ENCODE measurements around the gene ELF3. TPM values are rescaled to one million over a fixed set of nuclear protein-coding genes. Genes with fewer than 3 reads are reported as not detected.

Gene ELF3
- total and polyA plus RNA-seq, 5 donors from 2014 or later = 1.0 TPM; not detected in 4

DNA sequence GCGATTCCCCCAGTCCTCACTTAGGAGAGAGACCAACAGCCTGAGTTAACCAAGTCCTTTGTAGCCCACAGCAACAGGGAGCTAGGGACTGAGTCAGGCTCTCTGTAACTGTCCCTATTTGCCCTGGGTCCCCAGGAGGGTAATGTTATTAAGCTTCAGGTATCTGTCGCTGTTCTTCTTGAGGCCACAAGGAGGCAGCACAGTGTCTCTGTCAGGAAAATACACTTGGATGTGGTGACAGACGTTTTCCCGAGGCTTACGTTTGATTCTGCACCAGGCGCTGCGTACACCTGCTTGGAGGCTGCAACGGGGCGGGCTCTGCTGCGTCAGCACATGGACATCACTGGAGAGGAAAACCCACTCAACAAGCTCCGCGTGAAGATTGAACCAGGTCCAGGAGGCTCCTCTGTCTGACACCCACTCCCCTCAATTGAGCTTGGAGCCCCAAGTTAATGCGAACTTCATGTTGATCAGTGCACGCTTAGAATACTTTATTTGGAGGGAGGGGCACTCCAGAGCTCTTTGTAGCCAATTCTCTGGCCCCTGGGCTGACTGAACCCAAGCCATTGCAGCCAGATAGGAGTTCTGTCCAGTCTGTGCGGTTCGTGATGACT, 10.7 kb upstream of the ELF3 start:
- peak in 2 of 3 donors; percentile 22 to 56 for DNase-seq
- no peak overlapping the region for H3K27ac Mint-ChIP-seq
- Histone ChIP-seq H3K27me3 (ENCODE audit: control insufficient read depth, insufficient read depth, low read length) (no peaks in the 10 kb centered on the region), H3K9me3 (ENCODE audit: control insufficient read depth in 2 of 2, low read length in 2 of 2) (no peaks in the 10 kb centered on the region), H3K4me1 (ENCODE audit: control insufficient read depth, insufficient read depth, low read length, poor library complexity, severe bottlenecking) (no peaks in the 10 kb centered on the region), H3K4me3 (ENCODE audit: low read depth, low read length) (no peak overlapping the region), H3K27ac (ENCODE audit: insufficient read depth, low read length, poor library complexity, severe bottlenecking) (no peak overlapping the region), H3K36me3 (ENCODE audit: control insufficient read depth, insufficient read depth, low read length) (peaks cover 59% of the 10 kb centered on the region)
- ATAC-seq (ENCODE audit: low read depth in 2 of 2) = peak; percentile 61 to 62
- H3K9me3 Mint-ChIP-seq = no peaks in the 10 kb centered on the region
- H3K4me3 Mint-ChIP-seq = no peak overlapping the region
- H3K4me1 Mint-ChIP-seq = no peaks in the 10 kb centered on the region
- H3K36me3 Mint-ChIP-seq = peaks cover 58% of the 10 kb centered on the region
- H3K27me3 Mint-ChIP-seq = no peaks in the 10 kb centered on the region

DNA sequence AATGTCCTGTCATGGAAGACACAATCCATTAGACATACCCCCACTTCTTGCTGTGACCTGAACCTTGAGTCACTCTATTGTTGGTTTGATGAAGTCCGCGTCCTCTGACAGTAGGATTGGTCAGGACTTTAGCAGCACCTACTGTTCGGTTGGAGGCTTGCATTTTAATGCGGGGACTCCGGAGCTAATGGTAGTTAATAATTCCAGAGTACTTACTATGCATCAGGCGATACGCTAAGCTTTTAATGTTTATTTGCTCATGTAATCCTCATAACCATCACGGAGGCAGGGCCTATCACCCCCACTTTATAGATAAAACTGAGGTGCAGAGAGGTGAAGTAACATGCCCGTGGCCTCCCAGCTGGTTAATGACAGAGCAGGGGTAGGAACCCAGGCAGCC, 7.9 kb upstream of the ELF3 start:
- Histone ChIP-seq H3K9me3 (ENCODE audit: control insufficient read depth in 2 of 2, low read length in 2 of 2) (no peaks in the 10 kb centered on the region), H3K27ac (ENCODE audit: insufficient read depth, low read length, poor library complexity, severe bottlenecking) (no peak overlapping the region), H3K36me3 (ENCODE audit: control insufficient read depth, insufficient read depth, low read length) (peaks cover 57% of the 10 kb centered on the region), H3K4me3 (ENCODE audit: low read depth, low read length) (no peak overlapping the region), H3K4me1 (ENCODE audit: control insufficient read depth, insufficient read depth, low read length, poor library complexity, severe bottlenecking) (no peaks in the 10 kb centered on the region), H3K27me3 (ENCODE audit: control insufficient read depth, insufficient read depth, low read length) (no peaks in the 10 kb centered on the region)
- Mint-ChIP-seq H3K4me3 (no peak overlapping the region), H3K9me3 (no peaks in the 10 kb centered on the region), H3K36me3 (peaks cover 62% of the 10 kb centered on the region), H3K4me1 (no peaks in the 10 kb centered on the region), H3K27me3 (no peaks in the 10 kb centered on the region), H3K27ac (no peak overlapping the region)
- no peak for DNase-seq
- ATAC-seq (ENCODE audit: low read depth in 2 of 2) = no peak

DNA sequence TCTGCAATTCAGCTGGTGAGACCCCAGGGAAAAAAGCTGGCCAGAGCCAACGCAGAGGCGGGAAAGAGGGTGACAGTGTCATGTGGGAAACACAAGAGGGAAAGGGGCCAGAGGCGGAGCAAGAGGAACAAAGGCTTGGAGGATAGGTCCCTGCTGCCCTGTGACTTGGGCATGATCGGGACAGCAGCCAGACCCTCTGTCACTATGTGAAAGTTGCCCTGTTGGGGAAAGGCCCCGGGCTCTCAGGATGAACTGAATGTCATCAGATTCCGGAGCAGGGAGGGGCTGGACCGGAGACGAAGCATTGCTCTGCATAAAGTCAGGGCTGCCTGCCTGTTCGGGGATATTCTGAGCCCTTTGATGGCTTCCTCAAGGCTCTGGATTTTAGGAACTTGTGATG, 5.7 kb upstream of the ELF3 start:
- no peaks in the 10 kb centered on the region for H3K9me3 Mint-ChIP-seq

DNA sequence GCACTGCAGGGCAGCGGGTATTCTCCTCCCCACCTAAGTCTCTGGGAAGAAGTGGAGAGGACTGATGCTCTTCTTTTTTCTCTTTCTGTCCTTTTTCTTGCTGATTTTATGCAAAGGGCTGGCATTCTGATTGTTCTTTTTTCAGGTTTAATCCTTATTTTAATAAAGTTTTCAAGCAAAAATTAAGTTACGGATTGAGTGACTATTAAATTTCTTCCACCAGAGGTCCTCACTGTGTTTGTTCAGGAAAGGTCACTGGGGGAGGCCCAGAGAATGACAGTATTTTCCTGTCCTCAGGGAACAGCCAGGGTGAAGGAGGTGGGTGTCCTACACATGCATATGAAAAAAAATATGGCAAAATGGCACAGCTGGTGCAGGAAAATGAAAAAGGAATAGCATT, 4.4 kb upstream of the ELF3 start:
- Mint-ChIP-seq H3K4me1 (peaks cover 0 to 4% (median 3%) of the 10 kb centered on the region in 4 donors), H3K36me3 (peaks cover 51% of the 10 kb centered on the region), H3K4me3 (no peak overlapping the region), H3K27me3 (no peaks in the 10 kb centered on the region), H3K27ac (no peak overlapping the region), H3K9me3 (no peaks in the 10 kb centered on the region)
- Histone ChIP-seq H3K9me3 (ENCODE audit: control insufficient read depth in 2 of 2, low read length in 2 of 2) (no peaks in the 10 kb centered on the region), H3K27me3 (ENCODE audit: control insufficient read depth, insufficient read depth, low read length) (no peaks in the 10 kb centered on the region), H3K4me3 (ENCODE audit: low read depth, low read length) (no peak overlapping the region), H3K4me1 (ENCODE audit: control insufficient read depth, insufficient read depth, low read length, poor library complexity, severe bottlenecking) (no peaks in the 10 kb centered on the region), H3K27ac (ENCODE audit: insufficient read depth, low read length, poor library complexity, severe bottlenecking) (no peak overlapping the region), H3K36me3 (ENCODE audit: control insufficient read depth, insufficient read depth, low read length) (peaks cover 48% of the 10 kb centered on the region)
- DNase-seq (no peak), ATAC-seq (ENCODE audit: low read depth in 2 of 2) (no peak)

More for the DNA sequence above, 5.7 kb upstream of the ELF3 start:
- Histone ChIP-seq H3K4me1 (ENCODE audit: control insufficient read depth, insufficient read depth, low read length, poor library complexity, severe bottlenecking) (no peaks in the 10 kb centered on the region), H3K4me3 (ENCODE audit: low read depth, low read length) (no peak overlapping the region), H3K27ac (ENCODE audit: insufficient read depth, low read length, poor library complexity, severe bottlenecking) (no peak overlapping the region), H3K27me3 (ENCODE audit: control insufficient read depth, insufficient read depth, low read length) (no peaks in the 10 kb centered on the region), H3K9me3 (ENCODE audit: control insufficient read depth in 2 of 2, low read length in 2 of 2) (no peaks in the 10 kb centered on the region), H3K36me3 (ENCODE audit: control insufficient read depth, insufficient read depth, low read length) (peaks cover 55% of the 10 kb centered on the region)
- ATAC-seq (ENCODE audit: low read depth in 2 of 2) (no peak), DNase-seq (no peak)
- Mint-ChIP-seq H3K4me3 (no peak overlapping the region), H3K36me3 (peaks cover 58% of the 10 kb centered on the region), H3K27me3 (no peaks in the 10 kb centered on the region), H3K27ac (no peak overlapping the region), H3K4me1 (peaks cover 0 to 3% (median 3%) of the 10 kb centered on the region in 4 donors)

DNA sequence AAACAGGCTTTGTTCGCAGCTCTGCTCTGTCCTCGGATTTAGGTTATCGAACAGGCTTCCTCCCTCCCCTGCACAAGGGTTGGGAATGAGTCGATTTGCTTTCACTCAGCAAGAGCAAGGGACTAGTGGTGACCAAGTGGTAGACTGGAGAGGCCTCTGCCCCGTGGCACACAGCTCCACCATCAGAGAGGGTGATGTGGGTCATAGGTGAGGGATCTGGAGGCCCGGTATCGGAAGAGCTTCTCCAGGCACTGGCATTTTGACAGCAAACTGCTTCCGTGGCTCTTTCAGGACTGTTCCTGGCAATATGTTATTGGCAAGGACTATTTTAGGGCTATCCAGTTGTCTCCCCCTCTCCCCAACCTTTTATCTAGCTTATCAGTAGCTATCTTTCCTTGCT, 3.1 kb upstream of the ELF3 start:
- Mint-ChIP-seq H3K9me3 (no peaks in the 10 kb centered on the region), H3K27ac (no peak overlapping the region), H3K4me1 (peaks cover 0 to 4% (median 3%) of the 10 kb centered on the region in 4 donors), H3K4me3 (no peak overlapping the region), H3K36me3 (peaks cover 41% of the 10 kb centered on the region), H3K27me3 (no peaks in the 10 kb centered on the region)
- Histone ChIP-seq H3K36me3 (ENCODE audit: control insufficient read depth, insufficient read depth, low read length) (peaks cover 39% of the 10 kb centered on the region), H3K9me3 (ENCODE audit: control insufficient read depth in 2 of 2, low read length in 2 of 2) (no peaks in the 10 kb centered on the region), H3K27ac (ENCODE audit: insufficient read depth, low read length, poor library complexity, severe bottlenecking) (no peak overlapping the region), H3K4me1 (ENCODE audit: control insufficient read depth, insufficient read depth, low read length, poor library complexity, severe bottlenecking) (no peaks in the 10 kb centered on the region), H3K4me3 (ENCODE audit: low read depth, low read length) (no peak overlapping the region), H3K27me3 (ENCODE audit: control insufficient read depth, insufficient read depth, low read length) (no peaks in the 10 kb centered on the region)
- no peak for ATAC-seq (ENCODE audit: low read depth in 2 of 2)
- DNase-seq = no peak

DNA sequence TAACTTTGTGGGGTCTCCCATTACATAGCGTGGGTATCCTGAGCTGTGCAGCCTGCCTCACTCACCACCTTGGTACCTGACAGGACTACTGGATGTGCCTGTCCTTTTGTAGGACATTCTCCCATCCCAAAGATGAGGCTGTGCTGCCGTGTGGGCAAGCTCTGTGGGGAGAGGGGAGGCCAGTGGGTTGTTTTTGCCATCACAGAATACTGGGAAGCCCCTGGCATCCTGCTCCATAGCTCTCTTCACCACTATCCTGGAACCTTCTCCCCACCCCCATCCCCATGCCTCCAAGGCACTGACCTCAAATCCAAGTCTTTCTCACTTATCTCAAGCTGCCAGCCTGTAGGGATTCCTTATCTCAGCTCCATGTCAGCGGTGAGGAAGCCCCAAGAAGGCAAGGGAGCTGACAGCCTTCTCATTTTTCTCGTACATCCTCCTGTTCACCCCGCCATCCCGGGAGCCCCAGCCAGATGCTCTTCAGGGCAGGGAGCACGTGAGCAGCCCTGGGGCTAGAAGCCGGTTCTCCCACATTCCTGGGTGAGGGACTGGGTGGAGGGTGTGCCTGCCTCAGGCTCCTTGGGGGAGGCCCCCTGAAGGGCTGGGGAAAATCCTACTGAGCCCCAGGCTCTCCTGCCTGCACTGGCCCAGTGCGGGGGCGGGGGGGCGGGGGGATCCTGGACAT, 2.4 kb upstream of the ELF3 start:
- Mint-ChIP-seq H3K27me3 (no peaks in the 10 kb centered on the region), H3K9me3 (no peaks in the 10 kb centered on the region), H3K4me3 (no peak overlapping the region), H3K36me3 (peaks cover 39% of the 10 kb centered on the region), H3K27ac (no peak overlapping the region), H3K4me1 (peaks cover 0 to 4% (median 3%) of the 10 kb centered on the region in 4 donors)
- H3K4me3 ChIP-seq (ENCODE audit: low read depth, low read length) = no peak overlapping the region
- no peak for ATAC-seq (ENCODE audit: low read depth in 2 of 2)
- DNase-seq = no peak
- peaks cover 33% of the 10 kb centered on the region for H3K36me3 ChIP-seq (ENCODE audit: control insufficient read depth, insufficient read depth, low read length)
- no peaks in the 10 kb centered on the region for H3K27me3 ChIP-seq (ENCODE audit: control insufficient read depth, insufficient read depth, low read length)
- no peak overlapping the region for H3K27ac ChIP-seq (ENCODE audit: insufficient read depth, low read length, poor library complexity, severe bottlenecking)
- no peaks in the 10 kb centered on the region for H3K9me3 ChIP-seq (ENCODE audit: control insufficient read depth in 2 of 2, low read length in 2 of 2)
- H3K4me1 ChIP-seq (ENCODE audit: control insufficient read depth, insufficient read depth, low read length, poor library complexity, severe bottlenecking) = no peaks in the 10 kb centered on the region

DNA sequence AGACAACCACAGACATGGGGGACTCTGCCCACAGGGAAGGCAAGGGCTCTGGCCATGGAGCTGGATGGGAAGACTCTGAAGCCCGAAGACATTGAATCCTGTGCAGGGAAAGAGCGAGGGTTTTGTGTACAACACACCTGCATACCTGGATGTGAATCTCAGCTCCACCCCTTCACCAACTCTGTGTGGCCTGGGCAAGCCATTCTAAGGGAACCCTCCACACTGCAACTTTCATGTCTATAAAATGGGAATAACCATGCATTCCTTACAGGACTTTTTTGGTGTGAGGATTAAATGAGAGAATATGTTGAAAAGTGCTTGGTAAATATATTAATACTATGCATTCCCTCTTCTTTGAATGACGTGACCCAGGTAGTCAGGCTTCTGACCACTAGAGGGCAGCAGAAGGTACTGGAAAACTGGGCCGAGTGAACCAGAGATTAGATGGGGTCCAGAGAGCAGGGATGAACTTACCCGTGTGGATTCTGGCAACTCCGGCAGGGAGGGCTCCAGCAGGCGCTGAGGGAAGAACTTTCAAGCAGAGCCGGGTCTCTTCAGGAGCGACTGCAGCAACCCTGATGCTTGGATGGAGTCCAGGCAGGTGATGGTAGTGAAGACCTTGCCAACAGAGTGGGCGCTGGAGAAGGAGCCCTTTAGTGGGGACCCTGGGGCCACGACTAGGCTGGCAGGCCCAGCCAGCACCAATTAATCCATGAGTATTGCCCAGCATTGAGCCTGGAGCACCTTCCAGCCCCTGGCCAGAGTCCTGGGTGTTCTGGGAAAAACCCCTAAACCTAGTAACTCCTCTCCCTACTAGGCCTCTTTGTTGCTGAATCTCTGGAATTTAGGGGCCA, 834 bp upstream of the ELF3 start:
- Histone ChIP-seq H3K27me3 (ENCODE audit: control insufficient read depth, insufficient read depth, low read length) (no peaks in the 10 kb centered on the region), H3K9me3 (ENCODE audit: control insufficient read depth in 2 of 2, low read length in 2 of 2) (no peaks in the 10 kb centered on the region), H3K36me3 (ENCODE audit: control insufficient read depth, insufficient read depth, low read length) (peaks cover 17% of the 10 kb centered on the region), H3K4me3 (ENCODE audit: low read depth, low read length) (no peak overlapping the region), H3K4me1 (ENCODE audit: control insufficient read depth, insufficient read depth, low read length, poor library complexity, severe bottlenecking) (no peaks in the 10 kb centered on the region), H3K27ac (ENCODE audit: insufficient read depth, low read length, poor library complexity, severe bottlenecking) (no peak overlapping the region)
- peak; percentile 33 to 52 (median 47) for DNase-seq
- peaks cover 22% of the 10 kb centered on the region for H3K36me3 Mint-ChIP-seq
- no peak overlapping the region for H3K27ac Mint-ChIP-seq
- H3K9me3 Mint-ChIP-seq = no peaks in the 10 kb centered on the region
- H3K4me1 Mint-ChIP-seq = peaks cover 0 to 4% (median 3%) of the 10 kb centered on the region in 4 donors
- ATAC-seq (ENCODE audit: low read depth in 2 of 2) = peak in 1 of 2 donors; percentile 49
- no peak overlapping the region for H3K4me3 Mint-ChIP-seq
- H3K27me3 Mint-ChIP-seq = no peaks in the 10 kb centered on the region
